HepG2 (cell line): ENCODE measurements around the gene NUDT7. TPM values are rescaled to one million over a fixed set of nuclear protein-coding genes. Genes with fewer than 3 reads are reported as not detected.

ENCODE experiments used
- ATAD3A ChIP-seq: sonication (generic); formaldehyde crosslinking; IDR thresholded peaks from 2 replicates; pipeline ENCODE4 v1.4.0; 2020; ENCODE audit warnings: missing genetic modification reagents
- BCL6 ChIP-seq: IDR thresholded peaks from 2 replicates; pipeline ENCODE4 v1.6.1; 2016; ENCODE audit warnings: missing genetic modification reagents, missing compliant biosample characterization
- FOXP4 ChIP-seq: sonication (generic); formaldehyde crosslinking; IDR thresholded peaks from 2 replicates; pipeline ENCODE4 v1.4.0; 2020; ENCODE audit warnings: missing genetic modification reagents
- HMGXB4 ChIP-seq, 2 experiments: sonication (generic) in 1 of 2; formaldehyde crosslinking in 1 of 2; IDR thresholded peaks; 2 replicates each; pipeline versions ENCODE4 v1.4.0 to v1.6.1; 2018 to 2020; ENCODE audit warnings: missing genetic modification reagents in 2 of 2, borderline replicate concordance in 1 of 2, low read depth in 1 of 2, mild to moderate bottlenecking in 1 of 2, missing biosample characterization in 1 of 2
- ISL2 ChIP-seq: sonication (generic); formaldehyde crosslinking; IDR thresholded peaks from 2 replicates; pipeline ENCODE4 v1.5.0; 2020; ENCODE audit warnings: missing genetic modification reagents
- MEF2D ChIP-seq: sonication (generic); formaldehyde crosslinking; IDR thresholded peaks from 2 replicates; pipeline ENCODE4 v1.5.1; 2020; ENCODE audit warnings: mild to moderate bottlenecking, missing genetic modification reagents
- MZF1 ChIP-seq: sonication (generic); formaldehyde crosslinking; IDR thresholded peaks from 2 replicates; pipeline ENCODE4 v1.8.1; 2023; ENCODE audit warnings: mild to moderate bottlenecking, missing genetic modification reagents, borderline replicate concordance
- PLSCR1 ChIP-seq: sonication (generic); formaldehyde crosslinking; IDR thresholded peaks from 2 replicates; pipeline ENCODE4 v1.5.0; 2020; ENCODE audit warnings: missing genetic modification reagents, mild to moderate bottlenecking, borderline replicate concordance
- POLR2A ChIP-seq, 2 experiments: IDR thresholded peaks; 2 replicates each; pipeline ENCODE4 v1.6.1; 2011; ENCODE audit warnings: low read depth in 2 of 2, low read length in 2 of 2, mild to moderate bottlenecking in 1 of 2, moderate library complexity in 1 of 2; ENCODE audit not compliant: insufficient read depth in 1 of 2
- PRPF4 ChIP-seq: fragments of 200-400 bp; formaldehyde crosslinking; IDR thresholded peaks from 2 replicates; pipeline ENCODE4 v1.6.1; 2016; ENCODE audit warnings: low read length, low read depth; ENCODE audit not compliant: poor library complexity, severe bottlenecking
- RERE ChIP-seq: IDR thresholded peaks from 2 replicates; pipeline ENCODE4 v1.6.1; 2016; ENCODE audit warnings: low read depth, missing genetic modification reagents, missing compliant biosample characterization
- SOX6 ChIP-seq, 2 experiments: fragments of 450-650 bp in 1 of 2; sonication (generic) in 1 of 2; formaldehyde crosslinking in 1 of 2; IDR thresholded peaks; 2 replicates each; pipeline versions ENCODE4 v1.4.0 to v1.6.1; 2017 to 2020; ENCODE audit warnings: antibody characterized with exemption in 1 of 2, mild to moderate bottlenecking in 1 of 2, missing genetic modification reagents in 1 of 2
- ZBTB3 ChIP-seq: sonication (generic); formaldehyde crosslinking; IDR thresholded peaks from 2 replicates; pipeline ENCODE4 v1.4.0; 2020; ENCODE audit warnings: low read depth, mild to moderate bottlenecking, moderate library complexity, missing genetic modification reagents, borderline replicate concordance
- ZFP36L2 ChIP-seq: sonication (generic); formaldehyde crosslinking; IDR thresholded peaks from 2 replicates; pipeline ENCODE4 v1.4.0; 2020; ENCODE audit warnings: missing genetic modification reagents
- ZNF746 ChIP-seq: sonication (generic); formaldehyde crosslinking; IDR thresholded peaks from 2 replicates; pipeline ENCODE4 v1.8.0; 2022; ENCODE audit warnings: mild to moderate bottlenecking, missing genetic modification reagents
- polyA plus RNA-seq, 8 experiments: library from polyadenylated mRNA; depleted of rRNA in 3 of 8; stranded (reverse) in 7 of 8; unstranded in 1 of 8; fragments of >200 nt; fragmentation: Illumina TruSeq in 4 of 8; extraction: Trizol in 4 of 8; gene quantifications; 2 replicates each; pipeline versions ENCODE4 v1.2.1 to v1.2.3, GENCODE V29; 2011 to 2016; ENCODE audit warnings: low read depth in 4 of 8, missing spikeins in 1 of 8, mixed read lengths in 1 of 8; ENCODE audit not compliant: insufficient read depth in 1 of 8
- total RNA-seq, 5 experiments: library from RNA; depleted of rRNA; stranded (reverse); fragments of >200 nt; fragmentation: Illumina TruSeq; extraction: Trizol; gene quantifications; 2 replicates each; pipeline ENCODE4 v1.2.3, GENCODE V29; 2016; ENCODE audit warnings: low read depth in 1 of 5
- TF ChIP-seq, protein P1 (sequence below): sonication (generic); formaldehyde crosslinking; IDR thresholded peaks from 2 replicates; pipeline ENCODE4 v1.4.0; 2020; ENCODE audit warnings: missing genetic modification reagents

The NUDT7 gene
- total and polyA plus RNA-seq, 2 of the 13 experiments (the other 11 are each of a cell fraction or from before 2014, with no cell fraction given), result 14.3 to 23.9 TPM

DNA sequence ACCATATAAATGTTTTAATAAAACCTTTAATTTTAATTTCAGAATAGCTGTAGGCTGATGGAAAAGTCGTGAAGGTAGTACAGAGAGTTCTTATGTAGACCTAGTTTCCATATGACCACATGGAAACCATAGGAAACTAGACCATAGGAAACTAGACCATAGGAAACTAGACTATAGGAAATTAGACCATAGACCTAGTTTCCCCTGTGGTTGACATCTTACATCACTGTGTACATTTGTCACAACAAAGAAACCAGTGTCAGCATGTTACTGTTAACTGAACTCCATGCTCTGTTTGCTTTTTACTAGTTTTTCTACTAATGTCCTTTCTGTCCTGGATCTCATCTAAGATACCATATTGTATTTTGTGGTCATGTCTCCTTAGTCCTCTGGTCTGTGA, 14.6 kb downstream of the NUDT7 start (continued):
- TF ChIP-seq ZFP36L2, result no peak
- no peak for TF ChIP-seq PRPF4
- peak; percentile 64 for TF ChIP-seq ISL2
- peak; percentile 83 for TF ChIP-seq FOXP4 (CRISPR knock-in tag)
- TF ChIP-seq POLR2A (IDR thresholded peaks at IDR 0.05; ENCODE audit: insufficient read depth in 1 of 2, low read depth in 2 of 2, low read length in 2 of 2), result no peak
- 0 out of 4 replicates have a peak, but pooled peaks of 1 of the 2 experiments have one; percentile 34 for TF ChIP-seq HMGXB4 (CRISPR knock-in tag; IDR thresholded peaks at IDR 0.05; ENCODE audit: borderline replicate concordance in 1 of 2, low read depth in 1 of 2)
- TF ChIP-seq PLSCR1 (CRISPR knock-in tag), result no peak
- no peak for TF ChIP-seq ZNF746
- TF ChIP-seq BCL6 (CRISPR knock-in tag), result peak; percentile 85
- no peak for TF ChIP-seq ZBTB3 (CRISPR knock-in tag)
- TF ChIP-seq SOX6 (IDR thresholded peaks at IDR 0.05), result no peak
- peak; percentile 88 for TF ChIP-seq SOX6 (CRISPR knock-in tag; IDR thresholded peaks at IDR 0.05)
- 0 out of 2 replicates have a peak, but pooled peaks have one; percentile 40 for TF ChIP-seq RERE (CRISPR knock-in tag)
- TF ChIP-seq ATAD3A, result no peak
- no peak for TF ChIP-seq MZF1 (CRISPR knock-in tag)
- peak; percentile 53; the same call in 1 of the 2 replicates for TF ChIP-seq MEF2D (CRISPR knock-in tag)
- TF ChIP-seq, protein P1, sequence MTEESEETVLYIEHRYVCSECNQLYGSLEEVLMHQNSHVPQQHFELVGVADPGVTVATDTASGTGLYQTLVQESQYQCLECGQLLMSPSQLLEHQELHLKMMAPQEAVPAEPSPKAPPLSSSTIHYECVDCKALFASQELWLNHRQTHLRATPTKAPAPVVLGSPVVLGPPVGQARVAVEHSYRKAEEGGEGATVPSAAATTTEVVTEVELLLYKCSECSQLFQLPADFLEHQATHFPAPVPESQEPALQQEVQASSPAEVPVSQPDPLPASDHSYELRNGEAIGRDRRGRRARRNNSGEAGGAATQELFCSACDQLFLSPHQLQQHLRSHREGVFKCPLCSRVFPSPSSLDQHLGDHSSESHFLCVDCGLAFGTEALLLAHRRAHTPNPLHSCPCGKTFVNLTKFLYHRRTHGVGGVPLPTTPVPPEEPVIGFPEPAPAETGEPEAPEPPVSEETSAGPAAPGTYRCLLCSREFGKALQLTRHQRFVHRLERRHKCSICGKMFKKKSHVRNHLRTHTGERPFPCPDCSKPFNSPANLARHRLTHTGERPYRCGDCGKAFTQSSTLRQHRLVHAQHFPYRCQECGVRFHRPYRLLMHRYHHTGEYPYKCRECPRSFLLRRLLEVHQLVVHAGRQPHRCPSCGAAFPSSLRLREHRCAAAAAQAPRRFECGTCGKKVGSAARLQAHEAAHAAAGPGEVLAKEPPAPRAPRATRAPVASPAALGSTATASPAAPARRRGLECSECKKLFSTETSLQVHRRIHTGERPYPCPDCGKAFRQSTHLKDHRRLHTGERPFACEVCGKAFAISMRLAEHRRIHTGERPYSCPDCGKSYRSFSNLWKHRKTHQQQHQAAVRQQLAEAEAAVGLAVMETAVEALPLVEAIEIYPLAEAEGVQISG (CRISPR knock-in tag), result no peak
